ENCODE measurements around the gene KCNN1. TPM values are rescaled to one million over a fixed set of nuclear protein-coding genes. Genes with fewer than 3 reads are reported as not detected.

Gene KCNN1
- total RNA-seq, 2 donors from 2014 or later, result not detected

- peak; percentile 94 to 99 (median 98) for TF ChIP-seq CTCF (IDR thresholded peaks at IDR 0.05)
- peak in 1 of 3 donors; percentile 15 for TF ChIP-seq POLR2A (IDR thresholded peaks at IDR 0.05)
- intact Hi-C loops (cut with DNase I), result no loop called here
- Histone ChIP-seq H3K27me3 (no peaks in the 10 kb centered on the region), H3K36me3 (replicated peaks in 1 of 2; ENCODE audit: insufficient read depth in 1 of 2, low read depth in 2 of 2) (peaks cover 0 to 7% of the 10 kb centered on the region in 2 donors), H3K27ac (peak overlapping the region; percentile 60 to 85 (median 82)), H3K4me3 (no peak overlapping the region), H3K9me3 (no peaks in the 10 kb centered on the region), H3K4me1 (peaks cover 23% of the 10 kb centered on the region)
- ATAC-seq, result peak; percentile 82
- DNase-seq, result peak; percentile 85 to 88 (median 86)
- 0 to 1% methylated on average over 24 to 46 of the region's 46 CpGs for WGBS, 2 donors
Observed at GRCh38 chr19:18007044-18007916, 40.4 kb downstream of the KCNN1 start.

DNA sequence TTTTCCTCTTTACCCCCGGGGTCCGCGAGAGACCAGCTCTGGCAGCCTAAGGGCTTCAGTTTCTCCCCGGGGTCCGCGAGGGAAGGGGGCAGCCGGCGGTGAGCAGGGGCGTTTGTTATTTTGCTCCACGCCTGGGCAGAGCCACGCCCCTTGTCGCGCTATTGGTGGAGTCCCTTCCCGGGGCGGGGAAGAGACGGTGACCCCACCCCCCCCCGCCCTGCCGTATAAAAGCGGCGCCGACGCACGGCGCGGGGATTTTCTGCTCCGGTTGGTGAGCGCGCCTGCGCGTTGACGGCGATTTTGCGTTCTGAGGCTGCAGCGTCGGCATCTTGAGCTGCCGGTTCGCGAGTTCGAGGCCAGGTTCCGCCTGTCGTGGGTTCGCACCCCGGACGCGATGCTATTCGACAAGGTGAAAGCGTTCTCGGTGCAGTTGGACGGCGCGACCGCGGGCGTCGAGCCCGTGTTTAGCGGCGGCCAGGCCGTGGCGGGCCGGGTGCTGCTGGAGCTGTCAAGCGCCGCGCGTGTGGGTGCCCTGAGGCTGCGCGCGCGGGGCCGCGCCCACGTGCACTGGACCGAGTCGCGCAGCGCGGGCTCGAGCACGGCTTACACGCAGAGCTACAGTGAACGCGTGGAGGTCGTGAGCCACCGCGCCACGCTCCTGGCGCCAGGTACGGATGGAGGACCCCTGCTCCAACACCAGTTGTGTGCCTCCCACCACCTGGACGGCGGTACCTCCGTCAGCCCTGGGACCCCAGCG is 41.2 kb downstream of the KCNN1 start, which contains the start of gene ARRDC2:
TSS of gene ARRDC2 (plus strand) at position 254 of the 757 bp plus-strand sequence. CDS start at position 395, 141 bp downstream.
- H3K36me3 ChIP-seq (replicated peaks in 1 of 2; ENCODE audit: insufficient read depth in 1 of 2, low read depth in 2 of 2), result peaks cover 6 to 7% of the 10 kb centered on the region in 2 donors
- intact Hi-C loops (cut with DNase I), result loop anchor here (2.0 kb wide), 1 partner anchor 51 kb away; no protein-coding TSS in a partner anchor

DNA sequence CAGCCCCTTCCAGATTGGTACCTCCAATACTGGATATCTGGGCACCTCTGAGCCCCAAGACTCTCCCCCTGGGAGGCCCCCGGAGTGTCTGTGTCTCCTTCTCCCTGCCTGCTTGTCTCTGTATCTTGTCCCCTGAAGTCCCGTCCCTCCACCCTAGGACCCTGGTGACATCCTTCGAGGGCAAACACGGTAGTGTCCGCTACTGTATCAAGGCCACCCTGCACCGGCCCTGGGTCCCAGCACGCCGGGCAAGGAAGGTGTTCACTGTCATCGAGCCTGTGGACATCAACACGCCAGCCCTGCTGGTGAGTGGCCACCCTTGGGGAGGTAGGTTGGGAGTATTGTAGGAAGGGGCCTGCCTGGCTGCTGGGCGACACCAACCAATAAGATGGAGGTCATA is 41.9 kb downstream of the KCNN1 start:
- Histone ChIP-seq H3K27me3 (no peaks in the 10 kb centered on the region), H3K36me3 (replicated peaks in 1 of 2; ENCODE audit: insufficient read depth in 1 of 2, low read depth in 2 of 2) (peaks cover 7 to 8% of the 10 kb centered on the region in 2 donors), H3K4me3 (no peak overlapping the region), H3K4me1 (peaks cover 31% of the 10 kb centered on the region), H3K27ac (peak overlapping the region in 2 of 4 donors; percentile 79 to 85), H3K9me3 (no peaks in the 10 kb centered on the region)
- no peak for DNase-seq
- intact Hi-C loops (cut with DNase I), result loop anchor here (2.0 kb wide), 1 partner anchor 50 kb away; no protein-coding TSS in a partner anchor
- no peak for ATAC-seq
- WGBS, 2 donors, result 91 to 98% methylated on average over 11 of the region's 11 CpGs
- TF ChIP-seq POLR2A (IDR thresholded peaks at IDR 0.05), result no peak
- TF ChIP-seq CTCF (IDR thresholded peaks at IDR 0.05), result no peak

More for the DNA sequence above, 41.2 kb downstream of the KCNN1 start, which contains the start of gene ARRDC2:
- DNase-seq (peak; percentile 87 to 94 (median 94)), ATAC-seq (peak; percentile 92)
- WGBS, 2 donors, result 0 to 19% methylated on average over 3 to 91 of the region's 92 CpGs
- H3K4me1 ChIP-seq, result peaks cover 24% of the 10 kb centered on the region
- H3K4me3 ChIP-seq, result no peak within 1 kb of the TSS
- no peaks in the 10 kb centered on the region for H3K27me3 ChIP-seq
- TF ChIP-seq CTCF (IDR thresholded peaks at IDR 0.05) (peak in 1 of 7 experiments; percentile 6), POLR2A (IDR thresholded peaks at IDR 0.05) (peak in 2 of 3 donors; percentile 32 to 43)
- no peaks in the 10 kb centered on the region for H3K9me3 ChIP-seq
- peak within 1 kb of the TSS; percentile 60 to 85 (median 82) for H3K27ac ChIP-seq

- 88 to 91% methylated on average over 13 to 32 of the region's 37 CpGs for WGBS, 2 donors
- TF ChIP-seq POLR2A (IDR thresholded peaks at IDR 0.05) (no peak), CTCF (IDR thresholded peaks at IDR 0.05) (no peak)
- no peak for DNase-seq
- intact Hi-C loops (cut with DNase I), result loop anchor here (2.0 kb wide), 1 partner anchor 49 kb away; no protein-coding TSS in a partner anchor
- H3K27me3 ChIP-seq, result no peaks in the 10 kb centered on the region
- H3K27ac ChIP-seq, result no peak overlapping the region
- no peak for ATAC-seq
- no peak overlapping the region for H3K4me3 ChIP-seq
- H3K36me3 ChIP-seq (replicated peaks in 1 of 2; ENCODE audit: insufficient read depth in 1 of 2, low read depth in 2 of 2), result peaks cover 7 to 8% of the 10 kb centered on the region in 2 donors
- peaks cover 34% of the 10 kb centered on the region for H3K4me1 ChIP-seq
- no peaks in the 10 kb centered on the region for H3K9me3 ChIP-seq
Observed at GRCh38 chr19:18009412-18010066, 42.6 kb downstream of the KCNN1 start.
